A673 (cell line): ENCODE results near the gene FRMPD1. TPM values are rescaled to one million over a fixed set of nuclear protein-coding genes. Genes with fewer than 3 reads are reported as not detected.

Source experiments
- BruUV-seq: library from RNA; stranded (reverse); fragments of 400-500 nt; replicated peaks from 2 replicates; lab custom pipeline; 2021; lab: Mats Ljungman, UMichigan
- CTCF ChIA-PET: fragments of 300-600 bp; sonication (Branson Sonifier 250); formaldehyde crosslinking; loops from one replicate; lab custom pipeline; 2022; ENCODE audit warnings: antibody characterized with exemption; lab: Charles Lee
- POLR2A ChIA-PET: fragments of 300-600 bp; sonication (Branson Sonifier 250); formaldehyde crosslinking; loops from one replicate; lab custom pipeline; 2022; ENCODE audit warnings: antibody characterized with exemption; ENCODE audit not compliant: low non-redundant PET; lab: Charles Lee
- DNase-seq: peaks from one replicate; pipeline ENCODE4 v3.0.0-alpha.2; 2015; ENCODE audit warnings: low spot score
- H3K27ac ChIP-seq: fragments of 200-600 bp; sonication (generic); 2 replicates; pipeline ENCODE4 v1.5.1; 2016; ENCODE audit warnings: mixed run types, low read depth, mild to moderate bottlenecking, mixed read lengths, antibody characterized with exemption, low read length; ENCODE audit not compliant: poor library complexity, severe bottlenecking
- H3K27me3 ChIP-seq: fragments of 200-600 bp; sonication (generic); replicated peaks from 2 replicates; pipeline ENCODE4 v1.6.1; 2017; ENCODE audit warnings: mixed run types, low read depth, mild to moderate bottlenecking, mixed read lengths, antibody characterized with exemption, low read length; ENCODE audit not compliant: insufficient read depth, poor library complexity
- H3K36me3 ChIP-seq: fragments of 200-600 bp; sonication (generic); 2 replicates; pipeline ENCODE4 v1.6.1; 2016; ENCODE audit warnings: mixed run types, mild to moderate bottlenecking, mixed read lengths, antibody characterized with exemption, low read length; ENCODE audit not compliant: insufficient read depth, poor library complexity, severe bottlenecking
- H3K4me1 ChIP-seq: fragments of 200-600 bp; sonication (generic); 2 replicates; pipeline ENCODE4 v1.6.1; 2017; ENCODE audit warnings: mixed run types, mild to moderate bottlenecking, mixed read lengths, antibody characterized with exemption, low read length; ENCODE audit not compliant: insufficient read depth, poor library complexity, severe bottlenecking
- H3K4me3 ChIP-seq: fragments of 200-600 bp; sonication (generic); 2 replicates; pipeline ENCODE4 v1.5.1; 2016; ENCODE audit warnings: low read depth, mixed run types, mild to moderate bottlenecking, mixed read lengths, low read length; ENCODE audit not compliant: poor library complexity, severe bottlenecking
- H3K9me3 ChIP-seq: fragments of 200-600 bp; sonication (generic); 2 replicates; pipeline ENCODE4 v1.6.1; 2016; ENCODE audit warnings: mixed run types, low read depth, mild to moderate bottlenecking, mixed read lengths, antibody characterized with exemption, low read length; ENCODE audit not compliant: poor library complexity, severe bottlenecking
- CTCF ChIP-seq: fragments of 300-800, 200-600 bp; sonication (generic); conservative IDR thresholded peaks from 2 replicates; pipeline ENCODE4 v1.5.1; 2017; ENCODE audit warnings: low read depth, mild to moderate bottlenecking, antibody characterized with exemption, low read length, moderate library complexity, mixed read lengths
- EZH2 ChIP-seq: fragments of 200-600 bp; sonication (generic); IDR thresholded peaks from 2 replicates; pipeline ENCODE4 v1.6.1; 2017; ENCODE audit warnings: borderline replicate concordance, low read depth, mild to moderate bottlenecking, mixed read lengths, antibody characterized with exemption, low read length; ENCODE audit not compliant: poor library complexity, severe bottlenecking
- intact Hi-C: fragments of 100-400 bp; cut with micrococcal nuclease; formaldehyde crosslinking; loops from one replicate; pipeline ENCODE4 v1.10.0; 2022; ENCODE audit not compliant: unreplicated experiment
- total RNA-seq: library from RNA; stranded (reverse); gene quantifications from 2 replicates; pipeline ENCODE4 v1.2.3, GENCODE V29; 2021

The FRMPD1 gene
- total RNA-seq, 1 experiment from 2014 or later, result not detected

GRCh38 chr9:37621273-37622121 is 29.3 kb upstream of the FRMPD1 start:
- no TSS peak for BruUV-seq
- no peak for DNase-seq
- H3K27ac ChIP-seq, result no peak overlapping the region
- no peaks in the 10 kb centered on the region for H3K9me3 ChIP-seq
- ChIA-PET POLR2A (no interaction called here), CTCF (interaction anchor here (0.7 kb wide), 1 partner anchor 29 kb away, joined by 4 read pairs; the partner anchor contains the start of gene TOMM5)
- intact Hi-C loops, result no loop called here
- no peak overlapping the region for H3K4me3 ChIP-seq
- H3K4me1 ChIP-seq, result peaks cover 8% of the 10 kb centered on the region
- H3K36me3 ChIP-seq, result no peaks in the 10 kb centered on the region
- TF ChIP-seq CTCF, result no peak
- no peak for TF ChIP-seq EZH2
- no peaks in the 10 kb centered on the region for H3K27me3 ChIP-seq

- H3K27me3 ChIP-seq, result no peaks in the 10 kb centered on the region
- CTCF ChIA-PET, result interaction anchor here (0.7 kb wide), 1 partner anchor 30 kb away, joined by 4 read pairs; the partner anchor contains the start of gene TOMM5
Observed at GRCh38 chr9:37622462-37622861, 28.3 kb upstream of the FRMPD1 start.

GRCh38 chr9:37623267-37623666 is 27.5 kb upstream of the FRMPD1 start:
- no peak overlapping the region for H3K27ac ChIP-seq
- POLR2A ChIA-PET, result no interaction called here
- no peak for DNase-seq
- intact Hi-C loops, result no loop called here
- no peaks in the 10 kb centered on the region for H3K27me3 ChIP-seq
- no peak overlapping the region for H3K4me3 ChIP-seq
- H3K9me3 ChIP-seq, result no peaks in the 10 kb centered on the region
- peaks cover 3% of the 10 kb centered on the region for H3K4me1 ChIP-seq
- TF ChIP-seq EZH2, result no peak
- no peaks in the 10 kb centered on the region for H3K36me3 ChIP-seq
- BruUV-seq, result no TSS peak
- CTCF ChIA-PET, result no interaction called here

More at GRCh38 chr9:37622462-37622861, 28.3 kb upstream of the FRMPD1 start:
- no peak for TF ChIP-seq EZH2
- Histone ChIP-seq H3K27ac (no peak overlapping the region), H3K4me3 (no peak overlapping the region), H3K36me3 (no peaks in the 10 kb centered on the region), H3K4me1 (peaks cover 8% of the 10 kb centered on the region), H3K9me3 (no peaks in the 10 kb centered on the region)
- intact Hi-C loops, result no loop called here
- POLR2A ChIA-PET, result no interaction called here
- no TSS peak for BruUV-seq
- no peak for DNase-seq

- H3K9me3 ChIP-seq, result no peaks in the 10 kb centered on the region
- CTCF ChIA-PET, result no interaction called here
- TF ChIP-seq EZH2 (no peak), CTCF (no peak)
- POLR2A ChIA-PET, result no interaction called here
- intact Hi-C loops, result no loop called here
- no TSS peak for BruUV-seq
- H3K27me3 ChIP-seq, result no peaks in the 10 kb centered on the region
- no peak overlapping the region for H3K27ac ChIP-seq
- peaks cover 3% of the 10 kb centered on the region for H3K4me1 ChIP-seq
- no peak for DNase-seq
- H3K36me3 ChIP-seq, result no peaks in the 10 kb centered on the region
- no peak overlapping the region for H3K4me3 ChIP-seq
Observed at GRCh38 chr9:37624073-37624472, 26.7 kb upstream of the FRMPD1 start.
